Thyroid gland (tissue), 4 donors: Measurements from ENCODE around the gene ZBTB7C. TPM values are rescaled to one million over a fixed set of nuclear protein-coding genes. Genes with fewer than 3 reads are reported as not detected.

Experiments
- DNase-seq, 2 donors: peaks; one replicate each; pipeline ENCODE4 v3.0.0-alpha.2; 2019
- H3K27ac ChIP-seq, 3 donors: fragments of 200-600 bp; sonication (generic); 1 replicate in 2 of 3; 2 replicates in 1 of 3; pipeline ENCODE4 v1.5.1; 2016 to 2019; ENCODE audit warnings: mild to moderate bottlenecking in 1 of 3, moderate library complexity in 1 of 3
- H3K27me3 ChIP-seq: fragments of 200-600 bp; sonication (generic); one replicate; pipeline ENCODE4 v1.5.1; 2019
- H3K36me3 ChIP-seq, 2 donors: fragments of 200-600 bp; sonication (generic); one replicate each; pipeline ENCODE4 v1.5.1; 2016 to 2019
- H3K4me1 ChIP-seq, 2 donors: fragments of 200-600 bp; sonication (generic); one replicate each; pipeline ENCODE4 v1.5.1; 2017 to 2019
- H3K4me3 ChIP-seq, 3 donors: fragments of 200-600 bp; sonication (generic); replicated peaks in 1 of 3; 1 replicate in 2 of 3; 2 replicates in 1 of 3; pipeline ENCODE4 v1.5.1; 2016; ENCODE audit warnings: mild to moderate bottlenecking in 1 of 3
- H3K9me3 ChIP-seq: fragments of 200-600 bp; sonication (generic); one replicate; pipeline ENCODE4 v1.5.1; 2017
- CTCF ChIP-seq, 6 experiments: fragments of 200-600 bp in 3 of 6; fragments of 450-650 bp in 3 of 6; sonication (generic) in 3 of 6; IDR thresholded peaks; one replicate each; pipeline ENCODE4 v1.5.1; 2016 to 2019; ENCODE audit warnings: antibody characterized with exemption in 6 of 6, mild to moderate bottlenecking in 2 of 6, inconsistent platforms in 1 of 6, moderate library complexity in 1 of 6
- POLR2A ChIP-seq, 2 donors: fragments of 450-650 bp; IDR thresholded peaks; one replicate each; pipeline ENCODE4 v1.6.1; 2017; ENCODE audit warnings: antibody characterized with exemption in 2 of 2, mild to moderate bottlenecking in 2 of 2, moderate library complexity in 1 of 2
- WGBS, 2 donors: methylation state at CpG; one replicate each; pipeline ENCODE4 v1.1.5; 2017; 5-methylcytosine and 5-hydroxymethylcytosine counted together
- intact Hi-C: fragments of 100-400 bp; cut with DNase I; formaldehyde crosslinking; loops from one replicate; pipeline ENCODE4 v1.15.1; 2023
- total RNA-seq, 4 donors: library from RNA; depleted of rRNA; stranded (reverse); fragments of >200 nt; gene quantifications; one replicate each; pipeline ENCODE4 v1.2.3, GENCODE V29; 2016

The ZBTB7C gene
- total RNA-seq, 4 donors from 2014 or later = 41.7 to 66.7 (median 49.5) TPM

- Histone ChIP-seq H3K4me3 (no peak overlapping the region), H3K4me1 (peaks cover 13 to 29% of the 10 kb centered on the region in 2 donors), H3K36me3 (peaks cover 0 to 3% of the 10 kb centered on the region in 2 donors), H3K9me3 (no peaks in the 10 kb centered on the region), H3K27ac (no peak overlapping the region), H3K27me3 (no peaks in the 10 kb centered on the region)
- no peak for DNase-seq
- WGBS, 2 donors = 78 to 96% methylated on average over 3 of the region's 3 CpGs
- intact Hi-C loops = loop anchor here (10.0 kb wide), 1 partner anchor 92 kb away; no protein-coding TSS in a partner anchor
- TF ChIP-seq CTCF (IDR thresholded peaks at IDR 0.05) = no peak
- TF ChIP-seq POLR2A (IDR thresholded peaks at IDR 0.05) = no peak
Observed at GRCh38 chr18:48043166-48043565, 366.0 kb downstream of the ZBTB7C start.

GRCh38 chr18:48042431-48042830 is 366.8 kb downstream of the ZBTB7C start:
- peaks cover 0 to 3% of the 10 kb centered on the region in 2 donors for H3K36me3 ChIP-seq
- no peak for TF ChIP-seq CTCF (IDR thresholded peaks at IDR 0.05)
- TF ChIP-seq POLR2A (IDR thresholded peaks at IDR 0.05) = no peak
- WGBS, 2 donors = 88 to 91% methylated on average over 3 to 4 of the region's 4 CpGs
- no peak for DNase-seq
- peaks cover 20 to 32% of the 10 kb centered on the region in 2 donors for H3K4me1 ChIP-seq
- no peak overlapping the region for H3K4me3 ChIP-seq
- intact Hi-C loops = loop anchor here (10.0 kb wide), 1 partner anchor 92 kb away; no protein-coding TSS in a partner anchor
- no peaks in the 10 kb centered on the region for H3K9me3 ChIP-seq
- no peak overlapping the region for H3K27ac ChIP-seq
- no peaks in the 10 kb centered on the region for H3K27me3 ChIP-seq

GRCh38 chr18:48040457-48041110 is 368.6 kb downstream of the ZBTB7C start:
- H3K4me3 ChIP-seq = no peak overlapping the region
- TF ChIP-seq POLR2A (IDR thresholded peaks at IDR 0.05) (no peak), CTCF (IDR thresholded peaks at IDR 0.05) (no peak)
- H3K4me1 ChIP-seq = peaks cover 39 to 42% of the 10 kb centered on the region in 2 donors
- intact Hi-C loops = loop anchor here (10.0 kb wide), 1 partner anchor 94 kb away; no protein-coding TSS in a partner anchor
- H3K9me3 ChIP-seq = no peaks in the 10 kb centered on the region
- H3K27ac ChIP-seq = no peak overlapping the region
- H3K36me3 ChIP-seq = peaks cover 0 to 3% of the 10 kb centered on the region in 2 donors
- no peaks in the 10 kb centered on the region for H3K27me3 ChIP-seq
- WGBS, 2 donors = 93 to 97% methylated on average over 21 of the region's 23 CpGs
- DNase-seq = no peak

- WGBS, 2 donors = 95 to 97% methylated on average over 14 to 17 of the region's 17 CpGs
- Histone ChIP-seq H3K27ac (peak overlapping the region in 2 of 3 donors; percentile 48 to 85), H3K4me3 (no peak overlapping the region), H3K4me1 (peaks cover 39 to 50% of the 10 kb centered on the region in 2 donors), H3K36me3 (peaks cover 0 to 3% of the 10 kb centered on the region in 2 donors), H3K27me3 (no peaks in the 10 kb centered on the region), H3K9me3 (no peaks in the 10 kb centered on the region)
- TF ChIP-seq CTCF (IDR thresholded peaks at IDR 0.05) (no peak), POLR2A (IDR thresholded peaks at IDR 0.05) (no peak)
- no peak for DNase-seq
- intact Hi-C loops = loop anchor here (5.0 to 10.0 kb wide), 4 partner anchors 95 to 378 kb away; no protein-coding TSS in a partner anchor
Observed at GRCh38 chr18:48039769-48040215, 369.4 kb downstream of the ZBTB7C start.

- DNase-seq = peak in 1 of 2 donors; percentile 22
- Histone ChIP-seq H3K36me3 (peaks cover 0 to 3% of the 10 kb centered on the region in 2 donors), H3K4me1 (peaks cover 48 to 61% of the 10 kb centered on the region in 2 donors), H3K27ac (peak overlapping the region; percentile 81 to 90 (median 85)), H3K4me3 (no peak overlapping the region), H3K9me3 (no peaks in the 10 kb centered on the region), H3K27me3 (no peaks in the 10 kb centered on the region)
- TF ChIP-seq CTCF (IDR thresholded peaks at IDR 0.05) = no peak
- TF ChIP-seq POLR2A (IDR thresholded peaks at IDR 0.05) = no peak
- intact Hi-C loops = loop anchor here (5.0 to 10.0 kb wide), 3 partner anchors 186 to 379 kb away; no protein-coding TSS in a partner anchor
- 96 to 97% methylated on average over 6 of the region's 6 CpGs for WGBS, 2 donors
Observed at GRCh38 chr18:48038636-48039035, 370.5 kb downstream of the ZBTB7C start.
